Fibroblast of skin of abdomen (primary cell): Measurements from ENCODE around the gene PDXDC1.
"Not testable (repeated sequence)": the region's sequence is repeated elsewhere in the genome, so short reads cannot be mapped to it uniquely, and the experiment has no call there.

Experiments
- DNase-seq: peaks from one replicate; pipeline ENCODE4 v3.0.0-alpha.2; 2013

The PDXDC1 gene

GRCh38 chr16:15163055-15163454, 188.2 kb downstream of the PDXDC1 start:
- not testable (repeated sequence) for DNase-seq

- DNase-seq = not testable (repeated sequence)
Measured at GRCh38 chr16:15166177-15166576, 191.4 kb downstream of the PDXDC1 start.

GRCh38 chr16:15168303-15168702, 193.5 kb downstream of the PDXDC1 start:
- not testable (repeated sequence) for DNase-seq

GRCh38 chr16:15168953-15169652, 194.3 kb downstream of the PDXDC1 start:
- not testable (repeated sequence) for DNase-seq

- not testable (repeated sequence) for DNase-seq
Measured at GRCh38 chr16:15179909-15180308, 205.1 kb downstream of the PDXDC1 start.

GRCh38 chr16:15180946-15181345, 206.1 kb downstream of the PDXDC1 start:
- DNase-seq = not testable (repeated sequence)

GRCh38 chr16:15184000-15184399, 209.2 kb downstream of the PDXDC1 start:
- not testable (repeated sequence) for DNase-seq
